ENCODE measurements around the gene NAP1L4.

The NAP1L4 gene

GRCh38 chr11:2958251-2958650 lies 33.9 kb downstream of the NAP1L4 start:
- no peaks in the 10 kb centered on the region for H3K27me3 ChIP-seq (replicated peaks; ENCODE audit: insufficient read depth, low read length)
- no peaks in the 10 kb centered on the region for H3K9me3 ChIP-seq (replicated peaks; ENCODE audit: insufficient read depth, low read length)
- H3K4me2 ChIP-seq (ENCODE audit: low read depth, low read length): no peak overlapping the region
- no peak overlapping the region for H3K4me3 ChIP-seq (ENCODE audit: low read length)
- no peak overlapping the region for H2AFZ ChIP-seq (ENCODE audit: low read length)
- H3K9ac ChIP-seq (ENCODE audit: low read length): no peak overlapping the region
- no peak for TF ChIP-seq EZH2 (optimal IDR thresholded peaks at IDR 0.05; ENCODE audit: low read depth, low read length)
- H3K79me2 ChIP-seq (ENCODE audit: low read length): peaks cover 76% of the 10 kb centered on the region
- H3F3A ChIP-seq (ENCODE audit: insufficient read depth, low read length): no peaks in the 10 kb centered on the region
- no peaks in the 10 kb centered on the region for H3K9me2 ChIP-seq (replicated peaks; ENCODE audit: insufficient read depth, low read length)
- no peak for DNase-seq
- H3K27ac ChIP-seq (ENCODE audit: low read length): no peak overlapping the region
- H3K36me3 ChIP-seq (replicated peaks; ENCODE audit: insufficient read depth, low read length): peaks cover 25% of the 10 kb centered on the region
- H4K20me1 ChIP-seq (ENCODE audit: insufficient read depth, low read length): peaks cover 18% of the 10 kb centered on the region
- H3K4me1 ChIP-seq (ENCODE audit: low read length): no peaks in the 10 kb centered on the region

GRCh38 chr11:2955906-2956476 lies 36.1 kb downstream of the NAP1L4 start:
- Histone ChIP-seq H3K79me2 (ENCODE audit: low read length) (peaks cover 67% of the 10 kb centered on the region), H3K4me3 (ENCODE audit: low read length) (no peak overlapping the region), H3K36me3 (replicated peaks; ENCODE audit: insufficient read depth, low read length) (peaks cover 38% of the 10 kb centered on the region), H3K9me3 (replicated peaks; ENCODE audit: insufficient read depth, low read length) (no peaks in the 10 kb centered on the region), H3K4me1 (ENCODE audit: low read length) (no peaks in the 10 kb centered on the region), H3K9me2 (replicated peaks; ENCODE audit: insufficient read depth, low read length) (no peaks in the 10 kb centered on the region), H3K27ac (ENCODE audit: low read length) (no peak overlapping the region), H4K20me1 (ENCODE audit: insufficient read depth, low read length) (peaks cover 10% of the 10 kb centered on the region; the same call in 1 of the 2 replicates), H3F3A (ENCODE audit: insufficient read depth, low read length) (no peaks in the 10 kb centered on the region), H3K4me2 (ENCODE audit: low read depth, low read length) (no peak overlapping the region), H3K9ac (ENCODE audit: low read length) (no peak overlapping the region), H2AFZ (ENCODE audit: low read length) (no peak overlapping the region), H3K27me3 (replicated peaks; ENCODE audit: insufficient read depth, low read length) (no peaks in the 10 kb centered on the region)
- no peak for DNase-seq
- no peak for TF ChIP-seq EZH2 (optimal IDR thresholded peaks at IDR 0.05; ENCODE audit: low read depth, low read length)
- TF ChIP-seq EZH2phosphoT487 (IDR thresholded peaks at IDR 0.05; ENCODE audit: low read length): no peak
- TF ChIP-seq CTCF (IDR thresholded peaks at IDR 0.05; ENCODE audit: low read length): no peak

GRCh38 chr11:2954263-2954662 lies 37.9 kb downstream of the NAP1L4 start:
- no peak for DNase-seq
- H3K36me3 ChIP-seq (replicated peaks; ENCODE audit: insufficient read depth, low read length): peaks cover 44% of the 10 kb centered on the region
- H3K9me3 ChIP-seq (replicated peaks; ENCODE audit: insufficient read depth, low read length): no peaks in the 10 kb centered on the region

More at GRCh38 chr11:2954263-2954662, 37.9 kb downstream of the NAP1L4 start:
- H3F3A ChIP-seq (ENCODE audit: insufficient read depth, low read length): no peaks in the 10 kb centered on the region
- no peaks in the 10 kb centered on the region for H3K9me2 ChIP-seq (replicated peaks; ENCODE audit: insufficient read depth, low read length)
- no peaks in the 10 kb centered on the region for H3K4me1 ChIP-seq (ENCODE audit: low read length)
- no peak overlapping the region for H3K4me3 ChIP-seq (ENCODE audit: low read length)
- H3K27ac ChIP-seq (ENCODE audit: low read length): no peak overlapping the region
- no peak overlapping the region for H3K4me2 ChIP-seq (ENCODE audit: low read depth, low read length)
- H2AFZ ChIP-seq (ENCODE audit: low read length): no peak overlapping the region
- peaks cover 9% of the 10 kb centered on the region; the same call in 1 of the 2 replicates for H4K20me1 ChIP-seq (ENCODE audit: insufficient read depth, low read length)
- no peak overlapping the region for H3K9ac ChIP-seq (ENCODE audit: low read length)
- TF ChIP-seq EZH2 (optimal IDR thresholded peaks at IDR 0.05; ENCODE audit: low read depth, low read length) (no peak), EZH2phosphoT487 (IDR thresholded peaks at IDR 0.05; ENCODE audit: low read length) (no peak), CTCF (IDR thresholded peaks at IDR 0.05; ENCODE audit: low read length) (no peak)
- H3K27me3 ChIP-seq (replicated peaks; ENCODE audit: insufficient read depth, low read length): no peaks in the 10 kb centered on the region
- H3K79me2 ChIP-seq (ENCODE audit: low read length): peaks cover 50% of the 10 kb centered on the region
